ENCODE results near the gene C1QA.

GRCh38 chr1:22662986-22663408 is 26.6 kb downstream of the C1QA start:
- no peak for TF ChIP-seq EZH2 (optimal IDR thresholded peaks at IDR 0.05; ENCODE audit: low read depth, low read length)
- no peak for TF ChIP-seq CTCF (IDR thresholded peaks at IDR 0.05; ENCODE audit: low read length)

Data from MM.1S (cell line).